Skeletal muscle tissue (tissue), 4 donors: Measurements from ENCODE around the gene IDI1. TPM values are rescaled to one million over a fixed set of nuclear protein-coding genes. Genes with fewer than 3 reads are reported as not detected.
"Not testable (repeated sequence)": the region's sequence is repeated elsewhere in the genome, so short reads cannot be mapped to it uniquely, and the experiment has no call there.

Experiments used
- H3K27ac ChIP-seq: one replicate; pipeline ENCODE4 v1.7.0; 2013; ENCODE audit warnings: mild to moderate bottlenecking, low read depth, low read length, inconsistent platforms
- H3K27me3 ChIP-seq, 3 donors: one replicate each; pipeline ENCODE4 v1.7.0; 2013; ENCODE audit warnings: low read length in 3 of 3; ENCODE audit not compliant: control insufficient read depth in 3 of 3, insufficient read depth in 3 of 3
- H3K36me3 ChIP-seq, 3 donors: one replicate each; pipeline ENCODE4 v1.7.0; 2013; ENCODE audit warnings: low read length in 3 of 3; ENCODE audit not compliant: control insufficient read depth in 3 of 3, insufficient read depth in 3 of 3
- H3K4me1 ChIP-seq, 3 donors: one replicate each; pipeline ENCODE4 v1.7.0; 2013; ENCODE audit warnings: low read length in 3 of 3, mild to moderate bottlenecking in 3 of 3; ENCODE audit not compliant: control insufficient read depth in 3 of 3, insufficient read depth in 3 of 3
- H3K4me3 ChIP-seq, 3 donors: one replicate each; pipeline ENCODE4 v1.7.0; 2013; ENCODE audit warnings: low read length in 3 of 3
- H3K9ac ChIP-seq, 3 donors: one replicate each; pipeline ENCODE4 v1.7.0; 2013; ENCODE audit warnings: low read length in 3 of 3, mild to moderate bottlenecking in 3 of 3, moderate library complexity in 2 of 3, low read depth in 1 of 3
- H3K9me3 ChIP-seq, 3 donors: one replicate each; pipeline ENCODE4 v1.7.0; 2013; ENCODE audit warnings: low read length in 3 of 3; ENCODE audit not compliant: control insufficient read depth in 3 of 3
- total RNA-seq: library from RNA; depleted of rRNA; stranded (reverse); fragments of >200 nt; gene quantifications from one replicate; pipeline ENCODE4 v1.2.3, GENCODE V29; 2014
- donor health status: Osteomylitis.

Gene IDI1
- total RNA-seq, 1 donor from 2014 or later, result 31.8 TPM

- Histone ChIP-seq H3K27me3 (no peaks in the 10 kb centered on the region), H3K36me3 (peaks cover 44 to 68% (median 66%) of the 10 kb centered on the region in 3 donors), H3K9ac (no peak overlapping the region), H3K9me3 (no peaks in the 10 kb centered on the region), H3K27ac (no peak overlapping the region), H3K4me1 (no peaks in the 10 kb centered on the region), H3K4me3 (no peak overlapping the region)
These were observed 36.3 kb upstream of the IDI1 start for GRCh38 chr10:1085258-1085657.

DNA sequence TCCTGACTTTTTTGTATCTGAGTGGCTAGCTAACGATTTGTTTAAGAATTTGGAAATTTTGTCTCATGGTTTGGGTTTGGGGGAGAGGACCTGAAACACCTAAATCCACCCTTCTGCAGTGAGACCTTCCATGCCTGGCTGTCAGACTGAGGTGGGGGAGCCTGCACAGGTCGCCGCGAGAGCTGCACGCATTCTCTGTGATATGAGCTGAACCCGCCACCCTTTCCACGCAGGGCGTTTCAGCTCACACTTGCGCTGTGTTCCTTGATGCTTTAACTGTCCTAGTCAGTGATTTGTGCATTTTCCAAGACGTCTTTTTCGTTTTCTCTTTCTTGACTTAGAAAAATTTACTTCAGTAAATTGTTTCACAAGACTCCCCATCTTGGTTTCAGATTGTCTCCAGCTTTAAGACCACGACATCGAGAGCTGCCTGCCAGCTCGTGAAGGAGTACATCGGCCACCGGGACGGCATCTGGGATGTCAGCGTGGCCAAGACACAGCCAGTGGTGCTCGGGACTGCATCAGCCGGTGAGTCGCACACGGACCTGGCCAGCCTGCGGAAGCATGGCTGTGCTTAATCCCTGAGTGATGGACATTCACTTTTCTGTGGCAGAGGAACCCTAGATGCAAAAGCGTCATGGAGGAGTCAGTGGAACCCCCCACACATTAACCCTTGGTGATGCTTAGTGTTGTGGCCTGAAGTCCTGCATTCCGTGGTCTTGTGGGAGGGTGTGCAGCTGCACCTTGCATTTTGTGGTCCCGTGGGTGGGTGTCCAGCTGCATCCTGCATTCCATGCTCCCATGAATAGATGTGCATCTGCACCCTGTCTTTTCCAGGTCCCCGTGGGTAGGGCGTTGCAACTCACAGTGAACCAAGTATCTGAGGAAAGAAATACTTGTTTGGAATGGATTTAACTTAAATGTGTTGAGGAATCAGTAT is 35.4 kb upstream of the IDI1 start:
- H3K4me1 ChIP-seq, result no peaks in the 10 kb centered on the region
- peaks cover 45 to 72% (median 68%) of the 10 kb centered on the region in 3 donors for H3K36me3 ChIP-seq

DNA sequence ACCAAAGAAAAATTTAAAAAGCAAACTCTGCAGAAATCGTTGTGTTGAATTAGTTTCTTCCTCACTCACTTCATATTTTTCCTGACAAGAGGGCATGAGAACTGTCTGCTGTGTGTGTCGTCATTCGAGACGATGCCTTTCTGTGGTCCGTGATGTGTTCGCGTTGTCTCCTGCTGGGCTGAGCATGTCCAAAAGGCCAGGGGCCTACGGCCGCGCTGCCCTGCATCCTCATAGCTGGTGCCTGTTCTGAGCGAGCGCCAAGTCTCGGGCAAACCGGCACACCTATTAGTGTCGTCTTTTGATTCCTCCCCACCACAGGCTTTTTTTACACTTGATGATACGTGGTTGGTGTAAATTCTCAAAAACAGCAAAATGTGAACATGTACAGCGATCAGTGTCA is 34.7 kb upstream of the IDI1 start:
- Histone ChIP-seq H3K9ac (no peak overlapping the region), H3K27me3 (no peaks in the 10 kb centered on the region), H3K36me3 (peaks cover 41 to 72% (median 66%) of the 10 kb centered on the region in 3 donors), H3K4me3 (no peak overlapping the region), H3K27ac (no peak overlapping the region), H3K9me3 (no peaks in the 10 kb centered on the region), H3K4me1 (no peaks in the 10 kb centered on the region)

More for the DNA sequence above, 35.4 kb upstream of the IDI1 start:
- Histone ChIP-seq H3K27me3 (no peaks in the 10 kb centered on the region), H3K9me3 (no peaks in the 10 kb centered on the region), H3K27ac (no peak overlapping the region), H3K4me3 (no peak overlapping the region), H3K9ac (no peak overlapping the region)

GRCh38 chr10:1078668-1079067 is 29.7 kb upstream of the IDI1 start:
- no peak overlapping the region for H3K27ac ChIP-seq
- H3K27me3 ChIP-seq, result no peaks in the 10 kb centered on the region
- peaks cover 27 to 57% (median 44%) of the 10 kb centered on the region in 3 donors for H3K36me3 ChIP-seq
- H3K9me3 ChIP-seq, result no peaks in the 10 kb centered on the region
- H3K9ac ChIP-seq, result no peak overlapping the region
- no peaks in the 10 kb centered on the region for H3K4me1 ChIP-seq
- H3K4me3 ChIP-seq, result no peak overlapping the region

GRCh38 chr10:1074748-1075308 is 25.9 kb upstream of the IDI1 start:
- Histone ChIP-seq H3K36me3 (peaks cover 17 to 39% (median 38%) of the 10 kb centered on the region in 3 donors), H3K9ac (no peak overlapping the region), H3K27me3 (no peaks in the 10 kb centered on the region), H3K4me3 (no peak overlapping the region), H3K4me1 (peaks cover 0 to 3% (median 0%) of the 10 kb centered on the region in 3 donors), H3K27ac (no peak overlapping the region), H3K9me3 (no peaks in the 10 kb centered on the region)

DNA sequence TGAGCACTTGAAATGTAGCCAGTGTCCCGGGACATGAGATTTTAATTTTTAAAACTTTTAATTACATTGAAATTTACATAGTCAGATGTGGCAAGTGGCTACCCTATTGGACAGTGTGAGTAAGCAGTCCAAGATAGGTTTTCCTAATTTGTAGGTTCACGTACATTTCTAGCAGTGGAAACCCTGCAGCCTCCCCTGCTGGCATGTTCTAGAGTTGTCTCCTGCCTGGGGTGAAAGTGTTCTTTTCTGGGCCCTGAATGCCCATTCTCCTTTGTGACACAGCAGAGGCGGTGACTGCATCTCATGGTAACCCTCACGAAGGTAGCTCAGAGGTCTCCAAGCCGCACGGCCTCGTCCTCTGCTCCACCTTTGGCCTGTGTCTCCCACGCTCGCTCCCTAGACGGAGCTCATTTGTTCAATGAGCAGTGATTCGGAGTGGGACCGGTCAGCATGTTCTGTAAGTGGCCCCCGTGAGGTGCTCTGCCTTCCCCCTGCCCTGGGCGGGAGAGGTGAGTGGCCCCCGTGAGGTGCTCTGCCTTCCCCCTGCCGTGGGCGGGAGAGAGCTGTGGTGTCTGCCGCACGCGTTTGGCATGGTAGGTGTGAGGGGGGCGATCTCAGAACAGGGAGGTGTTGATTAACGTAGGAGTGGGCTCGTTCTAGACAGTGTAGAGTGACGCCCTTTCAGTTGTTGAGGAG is 25.3 kb upstream of the IDI1 start:
- H3K9ac ChIP-seq, result no peak overlapping the region
- H3K9me3 ChIP-seq, result no peaks in the 10 kb centered on the region
- no peaks in the 10 kb centered on the region for H3K27me3 ChIP-seq
- no peak overlapping the region for H3K4me3 ChIP-seq
- H3K27ac ChIP-seq, result no peak overlapping the region
- H3K4me1 ChIP-seq, result peaks cover 0 to 3% (median 0%) of the 10 kb centered on the region in 3 donors
- H3K36me3 ChIP-seq, result peaks cover 16 to 36% (median 34%) of the 10 kb centered on the region in 3 donors

GRCh38 chr10:1070919-1071318 is 22.0 kb upstream of the IDI1 start:
- no peaks in the 10 kb centered on the region for H3K27me3 ChIP-seq
- H3K36me3 ChIP-seq, result peaks cover 16 to 23% (median 17%) of the 10 kb centered on the region in 3 donors
- no peaks in the 10 kb centered on the region for H3K9me3 ChIP-seq
- peaks cover 0 to 3% (median 0%) of the 10 kb centered on the region in 3 donors for H3K4me1 ChIP-seq
- H3K9ac ChIP-seq, result no peak overlapping the region
- no peak overlapping the region for H3K4me3 ChIP-seq
- no peak overlapping the region for H3K27ac ChIP-seq

GRCh38 chr10:1068380-1069361 is 19.8 kb upstream of the IDI1 start:
- peaks cover 4 to 9% (median 5%) of the 10 kb centered on the region in 3 donors for H3K36me3 ChIP-seq
- H3K27ac ChIP-seq, result no peak overlapping the region
- H3K27me3 ChIP-seq, result no peaks in the 10 kb centered on the region
- no peak overlapping the region for H3K4me3 ChIP-seq
- H3K4me1 ChIP-seq, result peaks cover 0 to 3% (median 0%) of the 10 kb centered on the region in 3 donors
- no peak overlapping the region for H3K9ac ChIP-seq
- no peaks in the 10 kb centered on the region for H3K9me3 ChIP-seq

DNA sequence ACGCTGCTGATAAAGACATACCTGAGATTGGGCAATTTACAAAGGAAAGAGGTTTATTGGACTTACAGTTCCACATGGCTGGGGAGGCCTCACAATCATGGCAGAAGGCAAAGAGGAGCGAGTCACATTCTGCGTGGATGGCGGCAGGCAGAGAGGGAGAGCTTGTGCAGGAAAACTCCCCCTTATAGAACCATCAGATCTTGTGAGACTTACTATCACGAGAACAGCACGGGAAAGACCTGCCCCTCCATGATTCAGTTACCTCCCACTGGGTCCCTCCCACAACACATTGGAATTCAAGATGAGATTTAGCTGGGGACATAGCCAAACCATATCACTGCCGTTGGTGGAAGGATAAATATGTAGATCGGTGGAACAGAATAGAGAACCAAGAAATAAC is 17.8 kb upstream of the IDI1 start:
- not testable (repeated sequence) for H3K27me3 ChIP-seq, H3K9me3 ChIP-seq, H3K36me3 ChIP-seq, H3K4me3 ChIP-seq, H3K27ac ChIP-seq, H3K4me1 ChIP-seq, H3K9ac ChIP-seq
